ENCODE data around the gene TGFBRAP1.

The TGFBRAP1 gene

GRCh38 chr2:105313877-105314276 is 15.7 kb downstream of the TGFBRAP1 start:
- no peak for DNase-seq (ENCODE audit: low read depth)

GRCh38 chr2:105309147-105309545 is 20.4 kb downstream of the TGFBRAP1 start:
- no peak for DNase-seq (ENCODE audit: low read depth)

DNA sequence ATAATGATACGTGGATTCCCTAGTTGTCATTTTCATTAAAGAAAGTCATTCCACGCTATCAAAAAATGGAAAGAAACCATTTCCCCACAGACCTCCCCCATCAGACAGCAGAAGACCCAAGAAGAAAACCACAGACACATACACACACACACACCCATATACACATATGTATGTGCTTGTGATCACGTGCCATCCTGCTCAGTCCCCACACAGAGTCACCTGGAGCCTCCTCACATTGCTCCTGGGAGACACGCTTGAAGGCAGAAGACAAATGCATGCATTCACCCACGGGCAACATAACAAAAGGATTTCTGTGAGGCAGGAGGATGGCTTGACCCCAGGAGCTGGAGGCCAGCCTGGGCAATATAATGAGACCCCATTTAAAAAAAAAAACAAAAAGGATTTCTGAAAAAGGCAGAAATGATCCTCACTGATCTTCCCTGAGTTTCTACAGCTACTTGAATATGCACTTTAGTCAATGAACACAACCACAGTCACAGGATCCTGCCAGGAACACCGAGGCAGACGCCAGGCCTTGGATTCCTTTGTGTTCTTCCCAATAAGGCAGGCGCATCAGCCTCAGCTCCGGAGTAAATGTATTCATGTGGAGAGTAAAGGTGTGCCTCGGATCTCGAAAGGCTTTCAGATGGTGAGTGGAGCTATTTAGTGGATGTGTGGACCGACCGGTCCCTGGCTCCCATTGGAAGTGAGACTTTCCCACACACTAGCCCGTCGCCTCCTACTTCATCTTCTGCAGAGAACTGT is 21.0 kb downstream of the TGFBRAP1 start:
- DNase-seq (ENCODE audit: low read depth) = no peak

GRCh38 chr2:105307962-105308361 is 21.6 kb downstream of the TGFBRAP1 start:
- no peak for DNase-seq (ENCODE audit: low read depth)

DNA sequence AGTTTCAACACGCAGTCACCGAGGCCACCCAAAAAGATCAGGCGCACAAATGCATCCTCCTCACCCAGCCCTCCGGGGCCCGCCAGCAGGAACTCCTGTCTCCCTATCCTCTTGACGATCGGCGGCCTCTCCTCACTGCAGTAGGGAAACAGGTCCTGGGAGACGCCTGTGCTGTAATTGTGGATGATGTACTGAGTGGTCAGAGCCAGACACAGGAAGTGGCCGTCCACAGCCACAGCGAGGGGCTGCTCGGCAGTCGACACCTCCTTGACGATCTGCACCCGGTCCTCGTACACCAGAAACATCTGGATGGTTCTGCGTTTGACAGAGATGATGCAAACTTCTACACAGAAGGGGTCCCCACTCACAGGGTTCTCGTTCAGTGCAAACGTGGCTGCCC is 22.0 kb downstream of the TGFBRAP1 start:
- DNase-seq (ENCODE audit: low read depth) = no peak

- no peak for DNase-seq (ENCODE audit: low read depth)
Observed at GRCh38 chr2:105307146-105307545, 22.4 kb downstream of the TGFBRAP1 start.

GRCh38 chr2:105301646-105302045 is 27.9 kb downstream of the TGFBRAP1 start:
- DNase-seq (ENCODE audit: low read depth) = no peak

DNA sequence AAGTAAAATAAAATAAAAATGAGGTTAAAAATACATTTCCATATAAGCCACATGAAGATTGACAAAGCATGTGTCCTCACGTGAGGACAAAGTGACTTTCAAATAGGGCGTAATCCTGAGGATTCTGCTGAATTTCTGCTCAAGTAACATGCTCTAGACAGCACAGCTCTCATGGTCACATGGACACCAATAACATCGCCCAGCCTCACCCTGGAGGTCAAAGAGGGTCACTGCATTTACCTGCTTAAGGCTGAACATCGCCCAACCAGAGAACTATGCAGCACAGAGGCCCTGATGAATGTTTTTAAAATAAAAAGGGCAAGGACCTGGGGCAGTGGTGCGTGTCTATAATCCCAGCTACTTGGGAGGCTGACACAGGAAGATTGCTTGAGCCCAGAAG is 30.2 kb downstream of the TGFBRAP1 start:
- DNase-seq (ENCODE audit: low read depth) = no peak

DNA sequence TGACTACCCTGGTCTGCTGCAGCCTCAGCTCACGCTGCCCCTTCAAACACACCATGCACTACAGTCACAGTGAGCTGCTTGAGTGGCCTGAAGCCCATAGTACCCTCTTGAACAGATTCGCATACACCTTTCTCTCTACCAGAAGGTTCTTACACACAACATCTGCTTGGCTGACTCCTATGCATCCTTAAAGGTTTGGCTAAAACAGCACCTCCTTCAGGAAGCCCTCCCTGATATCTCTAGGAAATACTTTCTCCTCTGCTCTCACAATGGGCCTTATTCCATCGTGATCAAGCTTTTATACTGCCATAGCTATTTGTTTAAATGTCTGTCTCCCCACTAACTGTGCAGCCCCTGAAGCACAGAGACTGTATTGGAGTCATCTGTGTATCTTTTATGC is 31.5 kb downstream of the TGFBRAP1 start:
- DNase-seq (ENCODE audit: low read depth) = no peak

- DNase-seq (ENCODE audit: low read depth) = no peak
Observed at GRCh38 chr2:105297216-105297615, 32.3 kb downstream of the TGFBRAP1 start.

- no peak for DNase-seq (ENCODE audit: low read depth)
Observed at GRCh38 chr2:105296017-105296611, 33.4 kb downstream of the TGFBRAP1 start.

GRCh38 chr2:105294844-105295481 is 34.6 kb downstream of the TGFBRAP1 start:
- no peak for DNase-seq (ENCODE audit: low read depth)

DNA sequence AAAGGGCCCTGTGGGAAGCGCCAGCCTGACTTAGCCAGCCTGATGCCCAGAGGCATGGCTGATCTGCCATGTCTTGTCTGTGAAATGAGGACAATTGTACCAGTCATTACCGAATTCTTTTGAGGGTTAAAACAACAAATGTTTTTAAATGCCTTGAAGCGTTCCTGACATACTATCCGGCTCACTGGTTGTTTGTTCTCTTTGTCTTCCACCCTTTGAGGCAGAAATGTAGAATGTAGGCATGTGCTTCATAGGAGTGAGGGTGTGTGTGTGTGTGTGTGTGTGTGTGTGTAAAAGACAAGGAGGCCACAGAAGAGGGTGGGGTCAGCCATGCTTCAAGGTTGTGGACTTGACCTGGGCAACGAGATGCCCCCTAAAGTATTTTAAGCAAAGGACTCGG is 35.5 kb downstream of the TGFBRAP1 start:
- DNase-seq (ENCODE audit: low read depth) = no peak

DNA sequence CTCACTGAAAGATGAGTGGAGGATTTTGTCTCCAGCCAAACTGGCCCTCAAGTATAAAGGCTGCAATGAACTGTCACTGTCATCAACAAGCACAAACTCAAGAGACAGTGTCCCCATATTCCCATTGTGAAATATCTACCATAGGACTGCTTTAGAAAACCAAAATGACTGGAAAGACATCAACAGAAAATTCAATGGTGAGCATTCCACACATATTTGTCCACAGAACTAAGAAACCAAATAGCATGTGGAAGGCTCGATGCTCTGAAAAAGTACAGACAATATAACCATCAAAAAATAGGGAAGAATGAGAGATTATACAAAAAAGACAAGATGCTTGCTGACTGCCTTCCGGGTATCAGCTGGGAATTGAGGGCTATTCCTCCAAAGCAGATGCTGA is 37.6 kb downstream of the TGFBRAP1 start:
- DNase-seq (ENCODE audit: low read depth) = no peak

DNA sequence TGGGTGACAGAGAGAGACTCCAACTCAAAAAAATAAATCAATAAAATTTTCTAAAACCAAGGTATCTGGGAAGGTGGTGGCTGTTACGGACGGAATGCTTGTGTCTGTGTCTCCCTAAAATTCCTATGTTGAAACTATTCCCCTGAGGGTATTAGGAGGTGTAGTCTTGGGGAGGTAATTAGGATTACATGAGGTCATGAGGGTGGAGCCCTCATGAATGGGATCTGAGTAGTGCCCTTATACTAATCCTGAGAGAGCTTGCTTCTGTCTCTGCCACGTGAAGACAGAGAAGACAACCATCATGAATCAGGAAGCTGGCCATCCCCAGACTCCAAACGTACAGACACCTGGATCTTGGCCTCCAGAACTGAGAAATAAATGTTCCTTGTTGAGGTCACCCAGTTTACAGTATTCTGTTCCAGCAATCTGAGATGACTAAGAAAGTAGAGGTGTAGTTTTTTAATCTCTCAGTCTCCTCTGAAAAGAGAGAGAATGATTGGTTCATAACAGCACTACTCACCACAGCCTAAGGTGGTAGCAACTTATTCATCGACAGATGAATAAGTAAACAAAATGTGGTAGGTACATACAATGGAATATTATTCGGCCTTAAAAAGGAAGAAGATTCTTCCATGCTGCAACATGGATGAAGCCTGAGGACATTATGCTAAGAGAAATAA is 38.4 kb downstream of the TGFBRAP1 start:
- DNase-seq (ENCODE audit: low read depth) = no peak

DNA sequence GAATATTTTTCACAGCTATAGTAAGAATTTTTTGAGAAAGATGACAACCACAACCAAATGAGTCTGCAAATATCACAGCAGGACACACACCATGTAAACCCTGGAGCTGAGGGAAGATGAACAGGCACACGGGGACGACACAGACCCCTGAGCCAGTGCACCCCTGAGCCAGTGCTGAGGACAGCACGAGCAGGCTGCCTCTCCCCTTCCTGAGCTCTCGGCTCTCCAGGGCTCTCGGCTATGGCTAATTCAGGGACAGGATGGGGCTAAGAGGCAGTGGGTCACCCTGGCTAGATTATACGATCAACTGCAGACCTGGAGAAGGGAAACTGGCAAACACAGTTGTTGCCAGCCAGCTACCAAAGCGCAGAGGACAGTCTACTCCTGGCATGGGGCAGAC is 41.4 kb downstream of the TGFBRAP1 start:
- DNase-seq (ENCODE audit: low read depth) = no peak

GRCh38 chr2:105287692-105288091 is 41.8 kb downstream of the TGFBRAP1 start:
- DNase-seq (ENCODE audit: low read depth) = no peak

- DNase-seq (ENCODE audit: low read depth) = no peak
Observed at GRCh38 chr2:105283532-105283931, 46.0 kb downstream of the TGFBRAP1 start.

DNA sequence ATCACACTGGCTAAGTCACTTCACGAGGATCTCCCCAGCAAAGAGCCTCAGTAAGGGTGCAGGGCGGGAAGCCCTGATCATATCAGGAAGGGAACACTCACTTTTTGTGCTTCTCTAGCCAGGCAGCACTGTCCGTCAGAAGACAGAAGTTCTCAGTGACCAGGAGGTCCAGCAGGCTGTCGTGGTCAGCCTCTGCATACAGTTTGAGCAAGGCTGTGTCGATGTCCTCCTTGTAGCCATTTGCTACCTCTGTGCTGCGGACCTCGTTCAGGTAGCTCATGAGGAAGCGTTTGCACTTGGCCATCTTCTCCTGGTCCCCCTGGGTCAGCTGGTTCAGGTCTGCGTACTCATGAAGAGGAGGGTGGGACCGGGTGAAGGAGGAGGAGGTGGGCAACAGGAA is 49.3 kb downstream of the TGFBRAP1 start:
- no peak for DNase-seq (ENCODE audit: low read depth)

- no peak for DNase-seq (ENCODE audit: low read depth)
Observed at GRCh38 chr2:105279126-105279525, 50.4 kb downstream of the TGFBRAP1 start.

- no peak for DNase-seq (ENCODE audit: low read depth)
Observed at GRCh38 chr2:105278654-105279053, 50.9 kb downstream of the TGFBRAP1 start.

- DNase-seq (ENCODE audit: low read depth) = no peak
Observed at GRCh38 chr2:105274046-105274445, 55.5 kb downstream of the TGFBRAP1 start.

DNA sequence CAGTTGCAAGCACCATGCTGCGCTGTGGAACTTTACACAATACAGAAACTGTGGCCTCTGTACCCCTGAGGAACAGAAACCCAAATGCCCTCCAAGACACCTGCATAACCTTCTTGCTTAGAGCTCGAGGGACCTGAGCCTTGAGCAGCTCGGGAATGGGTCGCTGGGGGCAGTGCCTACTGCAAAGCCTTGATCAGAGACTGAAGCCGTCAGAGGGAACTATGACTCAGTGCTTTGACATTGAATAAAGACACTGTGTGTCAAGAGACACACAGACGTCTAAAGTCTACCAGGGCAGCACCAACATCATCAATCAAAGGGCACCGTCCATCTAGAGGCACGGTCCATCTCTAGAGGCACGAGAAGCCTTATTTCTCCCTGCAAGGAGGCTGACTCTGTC is 57.4 kb downstream of the TGFBRAP1 start:
- no peak for DNase-seq (ENCODE audit: low read depth)
